ENCODE measurements around the gene RFNG.

The RFNG gene

GRCh38 chr17:82051776-82052637 is at the start of gene RFNG, which contains the start of gene GPS1:
TSS of gene RFNG (minus strand) at chr17:82051811. CDS start at chr17:82051766, 45 bp downstream.
TSS of gene GPS1 (plus strand) at chr17:82051898. CDS start at chr17:82051932, 34 bp downstream.
- DNase-seq (ENCODE audit: low spot score), result no peak

- no peak for DNase-seq (ENCODE audit: low spot score)
Measured at GRCh38 chr17:82101301-82101715, 49.7 kb upstream of the RFNG start.

- no peak for DNase-seq (ENCODE audit: low spot score)
Measured at GRCh38 chr17:82100502-82101298, 49.1 kb upstream of the RFNG start.

- no peak for DNase-seq (ENCODE audit: low spot score)
Measured at GRCh38 chr17:82098939-82099763, 47.5 kb upstream of the RFNG start.

GRCh38 chr17:82098169-82098938 is 46.7 kb upstream of the RFNG start, which contains the start of gene FASN:
TSS of gene FASN (minus strand) at chr17:82098236. CDS start at chr17:82096445, 1,791 bp downstream.
- DNase-seq (ENCODE audit: low spot score), result peak; percentile 93

- DNase-seq (ENCODE audit: low spot score), result no peak
Measured at GRCh38 chr17:82097919-82098168, 46.2 kb upstream of the RFNG start.

GRCh38 chr17:82097184-82097918 is 45.7 kb upstream of the RFNG start:
- peak; percentile 31 for DNase-seq (ENCODE audit: low spot score)

GRCh38 chr17:82096709-82097183 is 45.1 kb upstream of the RFNG start:
- DNase-seq (ENCODE audit: low spot score), result no peak

GRCh38 chr17:82095777-82096708 is 44.4 kb upstream of the RFNG start:
- no peak for DNase-seq (ENCODE audit: low spot score)

GRCh38 chr17:82094931-82095776 is 43.5 kb upstream of the RFNG start:
- DNase-seq (ENCODE audit: low spot score), result no peak

GRCh38 chr17:82092995-82093751 is 41.6 kb upstream of the RFNG start:
- no peak for DNase-seq (ENCODE audit: low spot score)

GRCh38 chr17:82092628-82092994 is 41.0 kb upstream of the RFNG start:
- DNase-seq (ENCODE audit: low spot score), result no peak

- no peak for DNase-seq (ENCODE audit: low spot score)
Measured at GRCh38 chr17:82092094-82092586, 40.5 kb upstream of the RFNG start.

- DNase-seq (ENCODE audit: low spot score), result no peak
Measured at GRCh38 chr17:82091264-82092066, 39.9 kb upstream of the RFNG start.

- no peak for DNase-seq (ENCODE audit: low spot score)
Measured at GRCh38 chr17:82090549-82091263, 39.1 kb upstream of the RFNG start.

All from kidney capillary endothelial cell (primary cell).